WTC11 (cell line): ENCODE data around the gene B3GAT1.

ENCODE experiments used
- ATF3 ChIP-seq: sonication (generic); formaldehyde crosslinking; conservative IDR thresholded peaks from 2 replicates; pipeline ENCODE4 v1.8.1; 2022; ENCODE audit warnings: mild to moderate bottlenecking, missing genetic modification reagents
- CTCF ChIP-seq: fragments of 200-600 bp; IDR thresholded peaks from 2 replicates; pipeline ENCODE4 v1.8.0; 2022; ENCODE audit warnings: antibody characterized with exemption
- MAX ChIP-seq: sonication (generic); formaldehyde crosslinking; IDR thresholded peaks from 2 replicates; pipeline ENCODE4 v1.8.0; 2022; ENCODE audit warnings: mild to moderate bottlenecking, missing genetic modification reagents
- MXD4 ChIP-seq: fragments of 250-450 bp; sonication (Bioruptor Pico); IDR thresholded peaks from 2 replicates; pipeline ENCODE4 v1.8.0; 2021; ENCODE audit warnings: mild to moderate bottlenecking, moderate library complexity, borderline replicate concordance
- ZNF423 ChIP-seq: fragments of 250-450 bp; sonication (Bioruptor Pico); IDR thresholded peaks from 2 replicates; pipeline ENCODE4 v2.1.2; 2022; ENCODE audit warnings: mild to moderate bottlenecking, moderate library complexity

GRCh38 chr11:134417871-134418840 is 6.1 kb upstream of the B3GAT1 start:
- TF ChIP-seq MXD4 (CRISPR knock-in tag) (no peak), ZNF423 (no peak), CTCF (no peak), MAX (CRISPR knock-in tag) (no peak), ATF3 (CRISPR knock-in tag) (no peak)
